Measurements from ENCODE around the gene RNF44. TPM values are rescaled to one million over a fixed set of nuclear protein-coding genes. Genes with fewer than 3 reads are reported as not detected.

The RNF44 gene
- total RNA-seq, 1 donor from 2014 or later: 96.5 TPM

- ATAC-seq (ENCODE audit: low read depth) (no peak), DNase-seq (no peak)
- Mint-ChIP-seq H3K27ac (no peak overlapping the region), H3K4me1 (peaks cover 4% of the 10 kb centered on the region), H3K4me3 (no peak overlapping the region), H3K36me3 (ENCODE audit: low read depth) (no peaks in the 10 kb centered on the region), H3K9me3 (no peaks in the 10 kb centered on the region), H3K27me3 (peaks cover 5% of the 10 kb centered on the region)
- intact Hi-C loops (cut with micrococcal nuclease): no loop called here
- TF ChIP-seq CTCF (IDR thresholded peaks at IDR 0.05): no peak
- ChIA-PET CTCF (no interaction called here), POLR2A (no interaction called here)
Observed at GRCh38 chr5:176562189-176562588, 25.0 kb upstream of the RNF44 start.

- CTCF ChIA-PET: no interaction called here
- no peak for TF ChIP-seq CTCF (IDR thresholded peaks at IDR 0.05)
- Mint-ChIP-seq H3K4me3 (no peak overlapping the region), H3K36me3 (ENCODE audit: low read depth) (no peaks in the 10 kb centered on the region), H3K4me1 (peaks cover 4% of the 10 kb centered on the region), H3K27ac (no peak overlapping the region), H3K27me3 (peaks cover 5% of the 10 kb centered on the region), H3K9me3 (no peaks in the 10 kb centered on the region)
- POLR2A ChIA-PET: no interaction called here
- no peak for DNase-seq
- no peak for ATAC-seq (ENCODE audit: low read depth)
- intact Hi-C loops (cut with micrococcal nuclease): no loop called here
Observed at GRCh38 chr5:176561259-176561658, 24.1 kb upstream of the RNF44 start.

GRCh38 chr5:176560364-176560763, 23.2 kb upstream of the RNF44 start:
- ATAC-seq (ENCODE audit: low read depth) (no peak), DNase-seq (no peak)
- intact Hi-C loops (cut with micrococcal nuclease): no loop called here
- TF ChIP-seq CTCF (IDR thresholded peaks at IDR 0.05): no peak
- ChIA-PET CTCF (no interaction called here), POLR2A (no interaction called here)
- Mint-ChIP-seq H3K36me3 (ENCODE audit: low read depth) (no peaks in the 10 kb centered on the region), H3K27me3 (peaks cover 5% of the 10 kb centered on the region), H3K4me1 (peaks cover 4% of the 10 kb centered on the region), H3K27ac (no peak overlapping the region), H3K9me3 (no peaks in the 10 kb centered on the region), H3K4me3 (no peak overlapping the region)

GRCh38 chr5:176559683-176560082, 22.5 kb upstream of the RNF44 start:
- H3K27ac Mint-ChIP-seq: no peak overlapping the region
- ATAC-seq (ENCODE audit: low read depth) (no peak), DNase-seq (no peak)
- no peak for TF ChIP-seq CTCF (IDR thresholded peaks at IDR 0.05)
- ChIA-PET CTCF (no interaction called here), POLR2A (no interaction called here)
- intact Hi-C loops (cut with micrococcal nuclease): loop anchor here (1.0 kb wide), 1 partner anchor 143 kb away; the partner anchor contains the start of gene CLTB
- H3K4me3 Mint-ChIP-seq: no peak overlapping the region
- peaks cover 5% of the 10 kb centered on the region for H3K27me3 Mint-ChIP-seq
- H3K4me1 Mint-ChIP-seq: peaks cover 4% of the 10 kb centered on the region
- no peaks in the 10 kb centered on the region for H3K9me3 Mint-ChIP-seq
- H3K36me3 Mint-ChIP-seq (ENCODE audit: low read depth): no peaks in the 10 kb centered on the region

- peaks cover 4% of the 10 kb centered on the region for H3K4me1 Mint-ChIP-seq
- H3K36me3 Mint-ChIP-seq (ENCODE audit: low read depth): no peaks in the 10 kb centered on the region
- H3K9me3 Mint-ChIP-seq: no peaks in the 10 kb centered on the region
- H3K27ac Mint-ChIP-seq: no peak overlapping the region
- intact Hi-C loops (cut with micrococcal nuclease): no loop called here
- ChIA-PET POLR2A (no interaction called here), CTCF (no interaction called here)
- no peak for ATAC-seq (ENCODE audit: low read depth)
- H3K27me3 Mint-ChIP-seq: peaks cover 11% of the 10 kb centered on the region
- H3K4me3 Mint-ChIP-seq: no peak overlapping the region
- no peak for TF ChIP-seq CTCF (IDR thresholded peaks at IDR 0.05)
- no peak for DNase-seq
Observed at GRCh38 chr5:176557846-176558245, 20.6 kb upstream of the RNF44 start.
